Measurements from ENCODE around the gene RASGRP1.

Gene RASGRP1

DNA sequence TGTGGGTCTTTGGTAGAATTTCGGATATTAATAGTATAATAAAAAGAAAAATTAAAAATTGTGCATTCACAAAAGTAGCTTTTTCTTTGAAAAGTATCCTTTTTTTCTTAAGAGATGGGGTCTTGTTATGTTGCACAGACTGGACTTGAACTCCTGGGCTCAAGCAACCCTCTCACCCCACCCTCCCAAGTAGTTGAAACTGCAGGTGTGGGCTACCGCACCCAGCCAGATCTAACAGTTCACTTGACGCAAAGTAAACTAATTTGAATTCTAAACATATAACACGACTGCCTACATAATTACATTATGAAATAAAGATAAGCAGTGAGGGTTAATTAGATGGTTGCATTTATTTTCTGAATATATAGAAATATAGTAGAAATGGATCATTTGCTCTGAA is 99.9 kb downstream of the RASGRP1 start:
- TF ChIP-seq CTCF (IDR thresholded peaks at IDR 0.05; ENCODE audit: low read length) (no peak), EZH2 (IDR thresholded peaks at IDR 0.05; ENCODE audit: borderline replicate concordance, low read length) (no peak)
- Histone ChIP-seq H3K9me2 (ENCODE audit: low read depth, low read length) (no peaks in the 10 kb centered on the region), H3K27me3 (ENCODE audit: insufficient read depth, low read length) (no peaks in the 10 kb centered on the region), H3K4me3 (ENCODE audit: low read depth, low read length, poor library complexity, severe bottlenecking) (no peak overlapping the region), H3K27ac (ENCODE audit: low read depth, low read length, poor library complexity, severe bottlenecking) (no peak overlapping the region), H3K9ac (ENCODE audit: low read length) (no peak overlapping the region), H3K4me1 (ENCODE audit: insufficient read depth, low read length, severe bottlenecking) (peaks cover 6% of the 10 kb centered on the region), H4K20me1 (ENCODE audit: insufficient read depth, low read length) (no peaks in the 10 kb centered on the region), H2AFZ (ENCODE audit: low read length) (no peak overlapping the region), H3F3A (ENCODE audit: insufficient read depth, low read length) (no peaks in the 10 kb centered on the region), H3K36me3 (ENCODE audit: insufficient read depth, low read length) (peaks cover 15% of the 10 kb centered on the region; the same call in 1 of the 2 replicates), H3K79me2 (ENCODE audit: insufficient read depth, low read length) (peaks cover 50% of the 10 kb centered on the region), H3K4me2 (ENCODE audit: low read length) (no peak overlapping the region), H3K9me3 (ENCODE audit: low read length) (no peaks in the 10 kb centered on the region)

- no peaks in the 10 kb centered on the region for H3F3A ChIP-seq (ENCODE audit: insufficient read depth, low read length)
- H3K4me3 ChIP-seq (ENCODE audit: low read depth, low read length, poor library complexity, severe bottlenecking) = no peak overlapping the region
- peaks cover 15% of the 10 kb centered on the region for H3K36me3 ChIP-seq (ENCODE audit: insufficient read depth, low read length)
- H3K9me3 ChIP-seq (ENCODE audit: low read length) = no peaks in the 10 kb centered on the region
- H3K27ac ChIP-seq (ENCODE audit: low read depth, low read length, poor library complexity, severe bottlenecking) = no peak overlapping the region
- no peak overlapping the region for H3K9ac ChIP-seq (ENCODE audit: low read length)
- H3K79me2 ChIP-seq (ENCODE audit: insufficient read depth, low read length) = peaks cover 53% of the 10 kb centered on the region
- peaks cover 6% of the 10 kb centered on the region for H3K4me1 ChIP-seq (ENCODE audit: insufficient read depth, low read length, severe bottlenecking)
- H3K9me2 ChIP-seq (ENCODE audit: low read depth, low read length) = no peaks in the 10 kb centered on the region
- no peak for TF ChIP-seq EZH2 (IDR thresholded peaks at IDR 0.05; ENCODE audit: borderline replicate concordance, low read length)
- no peak for TF ChIP-seq CTCF (IDR thresholded peaks at IDR 0.05; ENCODE audit: low read length)
- H3K27me3 ChIP-seq (ENCODE audit: insufficient read depth, low read length) = no peaks in the 10 kb centered on the region
- no peaks in the 10 kb centered on the region for H4K20me1 ChIP-seq (ENCODE audit: insufficient read depth, low read length)
- H3K4me2 ChIP-seq (ENCODE audit: low read length) = no peak overlapping the region
- no peak overlapping the region for H2AFZ ChIP-seq (ENCODE audit: low read length)
Measured at GRCh38 chr15:38463893-38464292, 100.7 kb downstream of the RASGRP1 start.

DNA sequence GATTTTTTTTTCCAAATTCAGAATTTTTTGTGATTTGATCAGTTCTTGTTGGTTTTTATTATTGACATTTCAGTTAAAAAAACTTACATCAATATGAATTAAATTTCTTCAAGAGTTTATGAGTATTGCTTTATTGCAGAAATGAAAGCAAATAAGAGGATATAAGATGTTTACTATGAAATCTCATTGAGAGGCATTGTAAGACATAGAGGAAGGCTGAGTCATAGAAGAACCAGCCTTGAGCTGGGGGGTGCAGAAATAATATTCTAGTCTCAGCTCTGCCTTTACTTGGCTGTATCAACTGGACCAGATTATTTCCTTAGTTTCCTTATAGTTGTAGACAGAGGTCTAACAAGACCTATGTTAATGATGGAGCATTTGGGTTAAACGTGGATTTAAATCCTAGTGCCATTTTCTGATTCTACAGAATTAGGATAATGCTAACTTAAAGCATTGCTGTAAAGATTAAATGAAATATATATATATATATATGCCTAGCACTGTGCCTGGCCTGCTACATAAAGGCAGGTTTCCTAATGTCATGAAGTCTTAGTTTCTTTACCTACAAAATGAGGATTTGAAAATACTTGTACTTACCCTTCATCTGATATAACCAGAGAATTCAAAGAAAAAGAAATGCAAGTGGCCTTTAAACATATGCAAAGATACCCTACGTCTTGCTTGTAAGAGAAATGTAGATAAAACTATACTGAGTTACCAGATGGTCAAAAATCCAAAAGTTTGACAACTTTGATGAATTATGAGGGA is 103.4 kb downstream of the RASGRP1 start:
- TF ChIP-seq EZH2 (IDR thresholded peaks at IDR 0.05; ENCODE audit: borderline replicate concordance, low read length) = no peak
- TF ChIP-seq CTCF (IDR thresholded peaks at IDR 0.05; ENCODE audit: low read length) = no peak
- H3K27me3 ChIP-seq (ENCODE audit: insufficient read depth, low read length) = no peaks in the 10 kb centered on the region
- H4K20me1 ChIP-seq (ENCODE audit: insufficient read depth, low read length) = no peaks in the 10 kb centered on the region
- no peaks in the 10 kb centered on the region for H3F3A ChIP-seq (ENCODE audit: insufficient read depth, low read length)
- H2AFZ ChIP-seq (ENCODE audit: low read length) = no peak overlapping the region
- no peak overlapping the region for H3K4me3 ChIP-seq (ENCODE audit: low read depth, low read length, poor library complexity, severe bottlenecking)
- H3K79me2 ChIP-seq (ENCODE audit: insufficient read depth, low read length) = peaks cover 77% of the 10 kb centered on the region
- H3K9me3 ChIP-seq (ENCODE audit: low read length) = no peaks in the 10 kb centered on the region
- H3K9ac ChIP-seq (ENCODE audit: low read length) = no peak overlapping the region
- peaks cover 6% of the 10 kb centered on the region for H3K4me1 ChIP-seq (ENCODE audit: insufficient read depth, low read length, severe bottlenecking)
- no peaks in the 10 kb centered on the region for H3K9me2 ChIP-seq (ENCODE audit: low read depth, low read length)
- H3K27ac ChIP-seq (ENCODE audit: low read depth, low read length, poor library complexity, severe bottlenecking) = no peak overlapping the region
- H3K4me2 ChIP-seq (ENCODE audit: low read length) = no peak overlapping the region
- peaks cover under 1% of the 10 kb centered on the region; the same call in 1 of the 2 replicates for H3K36me3 ChIP-seq (ENCODE audit: insufficient read depth, low read length)
